ENCODE data around the gene ALB.
"Not testable (repeated sequence)": the region's sequence is repeated elsewhere in the genome, so short reads cannot be mapped to it uniquely, and the experiment has no call there.

The ALB gene

GRCh38 chr4:73404042-73404441, at the start of gene ALB:
Gene ALB, plus strand, starts transcription at chr4:73404287. Its CDS starts 41 bp downstream, at chr4:73404328.
- H3K27me3 ChIP-seq (ENCODE audit: insufficient read depth, low read length), result no peaks in the 10 kb centered on the region
- H3K4me3 ChIP-seq (ENCODE audit: low read depth, low read length), result no peak within 1 kb of the TSS
- no peaks in the 10 kb centered on the region for H3K79me2 ChIP-seq (ENCODE audit: control insufficient read depth, insufficient read depth, low read length, unreplicated experiment)
- H2AFZ ChIP-seq (ENCODE audit: low read length, unreplicated experiment), result no peak within 1 kb of the TSS
- no peaks in the 10 kb centered on the region for H3K4me1 ChIP-seq (ENCODE audit: control insufficient read depth, insufficient read depth, low read length, unreplicated experiment)
- H3K36me3 ChIP-seq (ENCODE audit: insufficient read depth, low read length), result no peaks in the 10 kb centered on the region
- no peak within 1 kb of the TSS for H3K27ac ChIP-seq (ENCODE audit: low read depth, low read length)

GRCh38 chr4:73357174-73357573, 46.9 kb upstream of the ALB start:
- not testable (repeated sequence) for H2AFZ ChIP-seq (ENCODE audit: low read length, unreplicated experiment); H3K27ac ChIP-seq (ENCODE audit: low read depth, low read length); H3K79me2 ChIP-seq (ENCODE audit: control insufficient read depth, insufficient read depth, low read length, unreplicated experiment); H3K4me1 ChIP-seq (ENCODE audit: control insufficient read depth, insufficient read depth, low read length, unreplicated experiment); H3K36me3 ChIP-seq (ENCODE audit: insufficient read depth, low read length); H3K27me3 ChIP-seq (ENCODE audit: insufficient read depth, low read length); H3K4me3 ChIP-seq (ENCODE audit: low read depth, low read length)

- H3K4me3 ChIP-seq (ENCODE audit: low read depth, low read length); H3K79me2 ChIP-seq (ENCODE audit: control insufficient read depth, insufficient read depth, low read length, unreplicated experiment); H3K27ac ChIP-seq (ENCODE audit: low read depth, low read length); H3K36me3 ChIP-seq (ENCODE audit: insufficient read depth, low read length); H2AFZ ChIP-seq (ENCODE audit: low read length, unreplicated experiment); H3K4me1 ChIP-seq (ENCODE audit: control insufficient read depth, insufficient read depth, low read length, unreplicated experiment): not testable (repeated sequence)
- H3K27me3 ChIP-seq (ENCODE audit: insufficient read depth, low read length), result peaks cover 32% of the 10 kb centered on the region
These were observed 34.4 kb upstream of the ALB start for GRCh38 chr4:73369506-73370199.

- no peaks in the 10 kb centered on the region for H3K4me1 ChIP-seq (ENCODE audit: control insufficient read depth, insufficient read depth, low read length, unreplicated experiment)
- H3K36me3 ChIP-seq (ENCODE audit: insufficient read depth, low read length), result no peaks in the 10 kb centered on the region
- no peak overlapping the region for H2AFZ ChIP-seq (ENCODE audit: low read length, unreplicated experiment)
- no peak overlapping the region for H3K4me3 ChIP-seq (ENCODE audit: low read depth, low read length)
- H3K79me2 ChIP-seq (ENCODE audit: control insufficient read depth, insufficient read depth, low read length, unreplicated experiment), result no peaks in the 10 kb centered on the region
- H3K27me3 ChIP-seq (ENCODE audit: insufficient read depth, low read length), result peaks cover 33% of the 10 kb centered on the region
- no peak overlapping the region for H3K27ac ChIP-seq (ENCODE audit: low read depth, low read length)
These were observed 28.8 kb upstream of the ALB start for GRCh38 chr4:73375328-73375741.

- no peak overlapping the region for H3K4me3 ChIP-seq (ENCODE audit: low read depth, low read length)
- H3K27ac ChIP-seq (ENCODE audit: low read depth, low read length), result no peak overlapping the region
- H2AFZ ChIP-seq (ENCODE audit: low read length, unreplicated experiment), result no peak overlapping the region
- H3K79me2 ChIP-seq (ENCODE audit: control insufficient read depth, insufficient read depth, low read length, unreplicated experiment), result no peaks in the 10 kb centered on the region
- peaks cover 27% of the 10 kb centered on the region for H3K27me3 ChIP-seq (ENCODE audit: insufficient read depth, low read length)
- H3K4me1 ChIP-seq (ENCODE audit: control insufficient read depth, insufficient read depth, low read length, unreplicated experiment), result no peaks in the 10 kb centered on the region
- no peaks in the 10 kb centered on the region for H3K36me3 ChIP-seq (ENCODE audit: insufficient read depth, low read length)
These were observed 27.8 kb upstream of the ALB start for GRCh38 chr4:73376251-73376650.

GRCh38 chr4:73376976-73377375, 27.1 kb upstream of the ALB start:
- H3K27me3 ChIP-seq (ENCODE audit: insufficient read depth, low read length), result peaks cover 27% of the 10 kb centered on the region
- H3K79me2 ChIP-seq (ENCODE audit: control insufficient read depth, insufficient read depth, low read length, unreplicated experiment), result no peaks in the 10 kb centered on the region
- H3K4me1 ChIP-seq (ENCODE audit: control insufficient read depth, insufficient read depth, low read length, unreplicated experiment), result no peaks in the 10 kb centered on the region
- H2AFZ ChIP-seq (ENCODE audit: low read length, unreplicated experiment), result no peak overlapping the region
- no peak overlapping the region for H3K4me3 ChIP-seq (ENCODE audit: low read depth, low read length)
- no peak overlapping the region for H3K27ac ChIP-seq (ENCODE audit: low read depth, low read length)
- no peaks in the 10 kb centered on the region for H3K36me3 ChIP-seq (ENCODE audit: insufficient read depth, low read length)

- peaks cover 22% of the 10 kb centered on the region; the same call in 1 of the 2 replicates for H3K27me3 ChIP-seq (ENCODE audit: insufficient read depth, low read length)
- H3K4me3 ChIP-seq (ENCODE audit: low read depth, low read length), result no peak overlapping the region
- H2AFZ ChIP-seq (ENCODE audit: low read length, unreplicated experiment), result no peak overlapping the region
- no peaks in the 10 kb centered on the region for H3K36me3 ChIP-seq (ENCODE audit: insufficient read depth, low read length)
- no peaks in the 10 kb centered on the region for H3K79me2 ChIP-seq (ENCODE audit: control insufficient read depth, insufficient read depth, low read length, unreplicated experiment)
- H3K4me1 ChIP-seq (ENCODE audit: control insufficient read depth, insufficient read depth, low read length, unreplicated experiment), result no peaks in the 10 kb centered on the region
- no peak overlapping the region for H3K27ac ChIP-seq (ENCODE audit: low read depth, low read length)
These were observed 25.2 kb upstream of the ALB start for GRCh38 chr4:73378887-73379286.

- Histone ChIP-seq H3K27ac (ENCODE audit: low read depth, low read length) (no peak overlapping the region), H2AFZ (ENCODE audit: low read length, unreplicated experiment) (no peak overlapping the region), H3K4me3 (ENCODE audit: low read depth, low read length) (no peak overlapping the region), H3K36me3 (ENCODE audit: insufficient read depth, low read length) (no peaks in the 10 kb centered on the region), H3K27me3 (ENCODE audit: insufficient read depth, low read length) (peaks cover 22% of the 10 kb centered on the region; the same call in 1 of the 2 replicates), H3K79me2 (ENCODE audit: control insufficient read depth, insufficient read depth, low read length, unreplicated experiment) (no peaks in the 10 kb centered on the region), H3K4me1 (ENCODE audit: control insufficient read depth, insufficient read depth, low read length, unreplicated experiment) (no peaks in the 10 kb centered on the region)
These were observed 24.1 kb upstream of the ALB start for GRCh38 chr4:73379946-73380345.

- Histone ChIP-seq H3K4me3 (ENCODE audit: low read depth, low read length) (no peak overlapping the region), H3K79me2 (ENCODE audit: control insufficient read depth, insufficient read depth, low read length, unreplicated experiment) (no peaks in the 10 kb centered on the region), H3K27ac (ENCODE audit: low read depth, low read length) (no peak overlapping the region), H2AFZ (ENCODE audit: low read length, unreplicated experiment) (no peak overlapping the region), H3K27me3 (ENCODE audit: insufficient read depth, low read length) (peaks cover 11% of the 10 kb centered on the region; the same call in 1 of the 2 replicates), H3K36me3 (ENCODE audit: insufficient read depth, low read length) (no peaks in the 10 kb centered on the region), H3K4me1 (ENCODE audit: control insufficient read depth, insufficient read depth, low read length, unreplicated experiment) (no peaks in the 10 kb centered on the region)
These were observed 22.9 kb upstream of the ALB start for GRCh38 chr4:73381214-73381613.

GRCh38 chr4:73383452-73383851, 20.6 kb upstream of the ALB start:
- Histone ChIP-seq H3K4me3 (ENCODE audit: low read depth, low read length) (no peak overlapping the region), H2AFZ (ENCODE audit: low read length, unreplicated experiment) (no peak overlapping the region), H3K27me3 (ENCODE audit: insufficient read depth, low read length) (no peaks in the 10 kb centered on the region), H3K27ac (ENCODE audit: low read depth, low read length) (no peak overlapping the region), H3K36me3 (ENCODE audit: insufficient read depth, low read length) (no peaks in the 10 kb centered on the region), H3K4me1 (ENCODE audit: control insufficient read depth, insufficient read depth, low read length, unreplicated experiment) (no peaks in the 10 kb centered on the region), H3K79me2 (ENCODE audit: control insufficient read depth, insufficient read depth, low read length, unreplicated experiment) (no peaks in the 10 kb centered on the region)

- Histone ChIP-seq H3K4me3 (ENCODE audit: low read depth, low read length) (no peak overlapping the region), H3K27me3 (ENCODE audit: insufficient read depth, low read length) (no peaks in the 10 kb centered on the region), H3K4me1 (ENCODE audit: control insufficient read depth, insufficient read depth, low read length, unreplicated experiment) (no peaks in the 10 kb centered on the region), H3K27ac (ENCODE audit: low read depth, low read length) (no peak overlapping the region), H3K36me3 (ENCODE audit: insufficient read depth, low read length) (no peaks in the 10 kb centered on the region), H3K79me2 (ENCODE audit: control insufficient read depth, insufficient read depth, low read length, unreplicated experiment) (no peaks in the 10 kb centered on the region), H2AFZ (ENCODE audit: low read length, unreplicated experiment) (no peak overlapping the region)
These were observed 16.5 kb upstream of the ALB start for GRCh38 chr4:73387552-73387951.

Measured in ACC112 (cell line).